GM21825 (cell line): ENCODE results near the gene LAS1L.
"Not testable (repeated sequence)": the region's sequence is repeated elsewhere in the genome, so short reads cannot be mapped to it uniquely, and the experiment has no call there.

ENCODE experiments used
- ATAC-seq: cut with Tn5 transposase; IDR thresholded peaks from one replicate; pipeline ENCODE4 v1.9.1; 2021; ENCODE audit warnings: mild to moderate bottlenecking, moderate library complexity; ENCODE audit not compliant: unreplicated experiment

Gene LAS1L

DNA sequence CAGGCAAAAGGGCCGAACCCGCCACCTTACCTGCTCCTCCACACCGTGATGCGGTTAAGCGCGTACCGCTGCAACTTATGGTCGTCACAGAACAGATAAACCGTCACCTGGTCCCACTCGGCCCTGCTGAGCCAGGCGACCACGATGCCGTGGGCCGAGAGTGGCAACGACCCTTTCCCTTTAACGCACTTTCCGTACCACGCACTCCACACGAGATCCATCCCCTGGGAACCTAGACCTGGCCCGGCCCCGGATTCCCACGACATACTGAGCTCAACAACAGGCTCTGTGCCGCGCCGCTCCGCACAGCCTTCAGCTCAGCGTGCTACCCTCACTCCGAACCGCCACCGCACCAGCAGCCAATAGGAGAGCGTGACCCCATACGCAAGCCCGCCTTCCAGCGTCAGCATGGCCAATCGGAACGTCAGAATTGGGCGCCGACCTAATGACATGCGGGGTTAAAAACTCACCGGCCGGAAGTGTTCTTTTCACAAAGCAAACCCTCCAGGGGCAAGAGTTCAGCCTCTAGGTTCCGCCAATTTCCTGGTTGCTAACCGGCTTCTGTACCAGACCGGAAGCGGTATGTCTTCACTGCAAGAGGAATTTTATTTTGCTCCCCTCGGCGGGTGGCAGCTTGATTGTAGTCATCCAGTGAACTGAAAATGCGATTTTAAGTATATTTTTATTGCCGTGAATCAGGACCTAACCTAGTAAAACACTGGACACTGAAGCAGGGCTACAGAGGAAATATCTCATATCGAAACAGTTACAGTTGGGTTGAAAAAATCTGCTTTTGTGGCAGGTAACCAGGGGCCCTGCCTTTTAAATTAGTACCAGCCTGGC lies at the start of gene LAS1L:
TSS of gene LAS1L (minus strand) at position 338 of the 843 bp plus-strand sequence. CDS start at position 266, 72 bp downstream.
- ATAC-seq: peak; percentile 99

DNA sequence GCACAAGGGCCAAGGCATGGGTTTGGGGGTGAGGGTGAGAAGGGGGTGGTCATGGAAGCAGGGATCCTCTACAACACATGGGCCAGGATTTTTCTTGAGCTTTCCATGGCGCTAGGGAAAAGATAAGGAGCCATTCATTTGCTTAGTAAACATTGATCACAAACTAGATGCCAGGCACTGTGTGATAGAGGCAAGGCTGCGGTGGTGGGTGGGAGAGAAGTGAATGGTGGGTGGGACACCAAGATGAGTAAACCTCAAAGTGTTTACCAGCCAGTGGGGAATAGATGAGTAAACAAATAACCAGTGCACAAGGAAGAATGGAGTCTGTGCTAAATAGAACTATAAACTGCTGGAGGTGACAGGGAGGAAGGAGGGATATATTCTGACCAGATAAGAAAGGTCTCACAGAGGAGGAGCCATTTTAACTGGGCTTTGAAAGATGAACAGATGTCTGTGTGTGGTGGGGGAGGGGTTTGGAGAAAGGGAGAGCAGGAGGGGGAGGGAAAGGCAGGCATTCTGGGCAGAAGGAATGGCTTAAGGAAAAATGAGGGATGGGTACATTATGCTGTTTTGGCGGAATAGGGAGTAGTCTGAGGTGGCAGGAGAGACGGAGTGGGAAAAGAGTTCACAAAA lies 48.0 kb upstream of the LAS1L start:
- ATAC-seq: no peak

DNA sequence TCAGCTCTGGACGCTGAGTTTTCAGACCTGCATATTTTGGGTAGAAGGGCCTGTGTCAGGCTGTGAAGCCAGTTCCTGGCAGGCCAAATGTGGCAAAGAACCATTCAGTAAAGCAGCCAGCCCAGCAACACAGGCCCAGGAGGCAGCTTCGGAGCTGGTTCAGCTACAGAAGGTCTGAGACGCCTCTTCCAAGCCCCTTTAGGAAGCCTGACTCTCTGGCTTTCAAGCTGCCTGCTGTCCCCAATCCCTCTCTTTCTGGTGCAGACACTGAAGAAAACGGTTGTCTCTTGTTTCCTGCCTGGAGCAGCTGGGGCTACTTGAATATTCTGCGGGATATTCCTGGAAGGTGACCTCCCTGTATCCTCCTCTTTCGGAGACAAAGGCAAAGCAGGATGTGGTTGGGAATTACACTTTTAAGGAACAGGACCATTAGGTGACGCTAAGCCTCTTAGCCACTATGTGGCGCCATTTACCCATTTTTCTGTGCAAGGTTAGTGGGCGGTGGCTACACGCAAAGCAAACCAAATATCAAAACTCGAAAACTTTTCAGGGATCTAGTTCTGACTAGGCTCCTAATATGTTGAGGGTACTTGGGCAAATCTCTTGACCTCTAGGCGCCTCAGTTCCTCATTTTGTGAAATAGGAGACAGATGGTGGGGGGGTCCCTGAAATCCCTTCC lies 47.2 kb upstream of the LAS1L start:
- ATAC-seq: peak; percentile 83

DNA sequence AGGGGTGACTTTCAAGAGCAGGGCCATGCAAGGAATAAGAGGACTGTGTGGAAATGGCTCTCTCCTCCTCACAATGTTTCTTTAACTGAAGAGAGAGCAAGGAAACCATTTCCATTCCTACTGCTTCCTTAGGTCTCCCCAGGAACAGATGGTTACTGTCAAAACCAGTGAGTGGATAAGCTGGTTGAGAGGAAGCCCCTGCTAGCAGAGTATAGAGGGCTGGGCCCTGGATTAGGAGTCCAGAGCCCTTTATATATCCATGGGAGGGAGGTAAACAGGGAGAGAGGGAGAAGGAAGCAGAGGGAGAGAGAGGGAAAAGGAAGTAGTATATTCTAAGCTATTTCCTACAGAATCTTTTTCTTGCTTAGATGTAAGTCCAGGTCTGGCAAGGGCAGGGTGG lies 43.8 kb upstream of the LAS1L start:
- ATAC-seq: no peak

DNA sequence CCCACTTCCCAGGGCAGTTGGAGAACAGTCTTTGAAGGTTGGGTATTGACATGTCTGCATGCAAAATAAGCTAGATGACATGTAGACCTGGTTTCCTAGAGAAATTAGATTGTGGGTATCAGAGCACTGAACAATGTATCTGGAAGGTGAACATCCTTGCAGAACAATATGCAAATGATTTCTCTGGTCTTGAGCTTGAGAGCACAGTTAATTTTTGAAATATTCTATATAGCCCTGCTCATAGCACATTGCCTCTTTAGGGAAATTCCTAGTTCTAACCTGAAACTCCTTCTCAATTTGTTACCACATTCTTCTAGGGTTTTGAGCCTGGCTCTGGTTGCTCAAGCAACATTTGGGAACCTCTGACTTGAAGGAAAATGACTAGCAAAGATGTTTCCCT lies 41.6 kb upstream of the LAS1L start:
- ATAC-seq: no peak

DNA sequence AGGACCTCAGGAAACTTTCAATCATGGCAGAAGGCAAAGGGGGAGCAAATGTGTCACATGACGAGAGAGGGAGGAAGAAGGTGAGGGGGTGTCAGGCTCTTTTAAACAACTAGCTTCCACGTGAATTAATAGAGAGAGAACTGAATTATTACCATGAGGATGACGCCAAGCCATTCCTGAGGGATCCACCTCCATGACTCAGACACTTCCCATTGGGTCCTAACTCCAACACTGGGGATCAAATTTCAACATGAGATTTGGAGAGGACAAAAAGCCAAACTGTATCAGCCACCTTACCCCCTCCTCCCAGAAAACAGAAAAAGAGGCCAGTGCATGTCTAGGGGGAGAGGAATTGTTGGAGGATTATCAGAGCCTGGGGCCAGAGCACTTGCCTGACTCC lies 40.4 kb upstream of the LAS1L start:
- ATAC-seq: no peak

DNA sequence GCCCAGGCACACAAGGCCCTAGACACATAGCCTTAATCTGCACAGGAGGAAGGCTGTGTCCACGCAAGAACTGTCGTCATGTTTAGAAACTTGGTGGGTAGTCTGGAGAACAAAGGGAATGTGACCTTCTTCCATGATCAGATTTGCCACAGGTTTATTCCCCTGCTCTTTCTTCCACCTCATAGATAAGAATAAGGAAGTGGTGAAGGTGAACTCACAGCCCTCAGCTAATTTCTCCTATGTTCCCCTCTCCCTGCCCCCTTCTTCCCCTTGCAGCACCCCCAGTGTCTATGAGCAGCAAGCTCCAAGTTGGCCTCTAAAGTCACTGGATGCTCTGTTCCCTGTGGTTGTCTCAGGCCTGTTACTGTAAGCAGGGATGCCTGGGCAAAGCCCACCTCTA lies 39.8 kb upstream of the LAS1L start:
- ATAC-seq: no peak

DNA sequence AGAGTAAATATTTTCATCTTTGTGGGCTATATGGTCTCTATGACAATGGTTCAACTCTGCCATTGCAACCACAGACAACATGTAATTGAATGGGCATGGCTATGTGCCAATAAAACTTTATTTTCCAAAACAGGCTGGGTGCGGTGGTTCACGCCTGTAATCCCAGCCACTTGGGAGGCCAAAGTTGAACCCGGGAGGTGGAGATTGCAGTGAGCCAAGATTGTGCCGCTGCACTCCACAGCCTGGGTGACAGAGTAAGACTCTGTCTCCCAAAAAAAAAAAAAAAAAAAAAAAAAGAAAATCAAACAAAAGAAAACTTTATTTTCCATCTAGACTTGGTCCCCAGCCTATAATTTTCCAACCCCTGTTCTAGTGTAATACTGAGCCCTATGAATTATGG lies 38.4 kb upstream of the LAS1L start:
- no peak for ATAC-seq

DNA sequence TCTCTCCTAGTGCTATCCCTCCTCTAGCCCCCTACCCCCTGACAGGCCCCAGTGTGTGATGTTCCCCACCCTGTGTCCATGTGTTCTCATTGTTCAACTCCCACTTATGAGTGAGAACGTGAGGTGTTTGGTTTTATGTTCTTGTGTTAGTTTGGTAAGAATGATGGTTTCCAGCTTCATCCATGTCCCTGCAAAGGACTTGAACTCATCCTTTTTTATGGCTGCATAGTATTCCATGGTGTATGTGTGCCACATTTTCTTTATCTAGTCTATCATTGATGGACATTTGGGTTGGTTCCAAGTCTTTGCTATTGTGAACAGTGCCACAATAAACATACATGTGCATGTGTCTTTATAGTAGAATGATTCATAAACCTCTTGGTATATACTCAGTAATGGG lies 28.3 kb upstream of the LAS1L start:
- not testable (repeated sequence) for ATAC-seq

DNA sequence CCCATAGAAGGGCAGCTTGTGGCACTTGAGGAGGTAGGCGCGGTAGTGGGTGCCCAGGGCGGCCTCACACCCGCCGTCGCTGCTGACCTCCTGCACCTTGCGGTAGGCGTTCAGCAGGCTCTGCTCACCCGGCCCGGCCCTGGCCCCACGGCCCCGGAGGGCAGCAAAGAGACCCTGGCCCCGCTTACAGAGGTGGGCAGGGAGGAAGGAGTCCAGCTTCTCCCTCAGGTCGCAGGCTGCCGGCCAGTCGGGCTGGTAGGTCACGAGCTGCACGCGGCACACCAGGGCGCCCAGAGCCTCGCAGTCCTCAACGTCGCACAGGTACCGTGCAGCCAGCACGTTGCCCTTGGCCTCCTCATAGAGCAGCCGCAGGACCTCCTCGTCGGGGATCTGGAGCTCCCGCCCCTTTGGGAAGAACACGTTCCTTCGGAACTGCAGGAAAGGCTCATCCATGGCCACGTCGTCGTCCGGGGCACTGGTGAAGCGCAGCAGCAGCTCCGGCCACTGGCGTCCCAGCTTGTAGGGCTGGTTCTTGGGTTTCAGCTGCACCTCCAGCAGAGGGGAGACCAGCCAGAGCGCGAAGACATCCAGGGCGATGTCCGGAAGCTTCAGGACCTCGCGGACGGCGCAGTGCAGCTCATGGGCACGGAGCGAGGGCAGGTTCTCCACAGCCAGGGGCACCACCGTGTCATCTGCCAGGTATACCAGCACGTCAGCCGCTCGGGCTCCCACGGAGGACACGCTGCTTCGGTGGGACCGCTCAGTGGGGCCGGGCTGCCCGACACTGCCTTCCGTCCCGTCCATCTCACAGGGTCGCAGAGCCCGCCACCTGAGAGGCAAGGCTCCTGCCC lies 17.1 kb upstream of the LAS1L start:
- ATAC-seq: no peak

DNA sequence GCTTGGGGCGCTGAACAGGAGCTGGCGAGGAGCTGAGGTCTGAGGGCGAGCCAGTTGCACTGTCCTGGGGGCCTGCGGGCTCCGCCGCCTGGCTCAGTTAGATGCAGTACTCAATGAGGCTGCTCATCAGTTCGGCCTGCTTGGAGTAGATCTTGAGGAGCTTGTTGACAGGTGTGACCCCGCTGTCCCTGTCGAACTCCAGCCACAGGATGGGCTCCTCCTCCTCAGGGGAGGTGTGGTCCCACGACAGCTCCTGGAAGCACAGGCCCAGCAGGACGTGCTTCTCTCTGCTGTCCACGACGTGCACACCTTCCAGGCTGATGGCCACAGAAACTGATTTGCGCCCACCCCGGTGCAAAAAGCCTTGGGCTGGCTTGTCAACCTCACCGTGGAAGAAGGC lies 16.5 kb upstream of the LAS1L start:
- ATAC-seq: no peak

DNA sequence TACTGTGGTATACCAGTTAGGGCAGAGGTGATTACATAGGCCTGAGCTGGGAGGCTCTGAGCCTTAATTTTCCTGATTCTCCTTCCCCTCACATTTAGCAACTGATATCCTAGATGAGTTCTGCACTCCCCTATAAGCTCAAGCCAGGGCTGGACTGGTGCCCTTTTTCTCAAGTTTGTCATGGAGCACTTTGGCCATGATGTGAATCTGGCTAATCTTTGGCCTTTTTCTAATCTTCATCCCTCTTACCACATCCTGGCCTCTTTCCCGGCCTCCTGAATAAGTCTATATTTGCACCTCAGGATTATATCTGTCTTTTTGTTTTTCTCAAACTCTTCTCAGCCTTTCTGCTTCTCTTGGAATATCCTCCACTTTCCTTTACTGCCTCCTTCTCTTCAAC lies 10.9 kb upstream of the LAS1L start:
- ATAC-seq: no peak

DNA sequence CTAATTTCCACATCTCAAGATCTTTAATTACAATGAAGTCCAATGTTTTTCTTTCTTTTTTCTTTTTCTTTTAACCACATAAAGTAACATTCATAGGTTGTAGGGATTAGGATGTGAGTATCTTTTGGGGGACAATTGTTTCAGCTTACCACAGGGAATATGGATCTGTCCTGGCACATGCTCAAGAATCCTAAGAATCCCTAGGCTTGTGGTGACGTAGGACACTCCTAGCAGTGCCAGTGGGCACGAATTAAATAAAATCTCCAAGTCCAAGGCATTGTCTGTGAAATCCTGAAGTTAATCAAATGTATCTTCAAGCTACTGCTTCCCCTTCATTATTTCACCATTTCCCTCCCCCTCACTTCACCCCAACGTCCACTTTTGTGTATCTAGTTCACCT lies 2.6 kb upstream of the LAS1L start:
- no peak for ATAC-seq

DNA sequence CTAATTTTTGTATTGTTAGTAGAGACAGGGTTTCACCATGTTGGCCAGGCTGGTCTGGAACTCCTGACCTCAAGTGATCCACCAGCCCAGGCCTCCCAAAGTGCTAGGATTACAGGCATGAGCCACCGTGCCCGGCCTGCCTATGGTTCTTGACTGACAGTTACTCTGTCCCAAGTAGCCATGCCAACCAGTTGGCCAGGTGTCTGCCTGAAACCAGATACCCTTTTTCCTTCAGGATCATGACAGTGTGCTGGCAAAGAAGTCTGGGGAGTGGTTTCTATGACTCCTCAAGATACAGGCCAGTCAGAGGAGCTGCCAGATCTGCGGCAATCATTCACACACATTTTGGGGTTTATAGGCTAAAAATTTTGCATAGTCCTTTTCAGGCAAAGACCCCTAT lies 1.7 kb upstream of the LAS1L start:
- ATAC-seq: no peak

DNA sequence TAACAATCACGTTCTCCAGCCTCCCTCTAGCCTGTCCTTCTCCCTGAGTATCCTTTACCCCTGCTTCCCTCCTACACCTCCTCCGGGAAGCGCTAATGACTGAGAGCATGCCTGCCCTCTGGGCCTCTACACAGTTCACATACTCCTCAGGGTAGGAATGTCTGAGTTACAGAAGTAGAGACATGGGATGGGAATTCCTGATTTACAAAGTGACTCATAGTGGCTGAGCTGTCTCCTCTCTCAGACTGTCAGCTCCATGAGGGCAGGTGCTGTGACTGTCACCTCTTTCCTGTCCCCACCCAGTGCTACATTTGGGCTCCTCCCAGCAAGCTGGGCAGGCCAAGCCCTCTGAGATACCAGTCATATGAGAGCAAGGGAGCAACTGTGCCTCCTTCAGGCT lies 2.6 kb downstream of the LAS1L start:
- ATAC-seq: no peak

DNA sequence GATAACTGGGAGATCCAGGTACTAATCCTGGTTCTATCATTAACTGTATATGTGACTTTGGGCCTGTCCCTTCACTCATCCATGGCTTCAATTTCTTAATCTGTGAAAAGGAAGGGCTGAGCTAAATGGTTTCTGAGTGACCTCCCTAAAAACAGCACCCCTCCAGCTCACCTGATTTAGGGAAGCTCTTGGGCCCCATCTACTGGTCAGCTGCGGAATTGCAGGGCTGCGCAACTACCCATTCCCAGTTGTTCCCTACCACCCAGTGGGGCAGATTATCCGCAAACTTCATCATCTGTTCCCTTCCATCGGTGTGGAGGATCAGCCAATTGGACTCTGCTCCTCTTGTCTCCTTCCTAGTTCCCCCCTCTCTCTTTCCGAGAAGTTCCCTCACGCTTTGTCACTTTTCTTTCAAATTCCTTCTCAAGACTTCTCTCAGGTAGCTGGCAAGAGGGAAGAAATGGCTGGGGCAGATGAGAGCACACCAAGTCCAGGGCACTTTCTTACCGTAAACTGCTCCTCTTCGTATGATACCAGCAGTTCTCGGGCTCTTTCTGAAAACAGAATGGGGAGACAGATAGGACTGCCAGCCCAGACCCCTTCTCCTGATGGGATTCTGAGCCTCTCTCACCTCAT lies 5.8 kb downstream of the LAS1L start:
- ATAC-seq: peak; percentile 67

DNA sequence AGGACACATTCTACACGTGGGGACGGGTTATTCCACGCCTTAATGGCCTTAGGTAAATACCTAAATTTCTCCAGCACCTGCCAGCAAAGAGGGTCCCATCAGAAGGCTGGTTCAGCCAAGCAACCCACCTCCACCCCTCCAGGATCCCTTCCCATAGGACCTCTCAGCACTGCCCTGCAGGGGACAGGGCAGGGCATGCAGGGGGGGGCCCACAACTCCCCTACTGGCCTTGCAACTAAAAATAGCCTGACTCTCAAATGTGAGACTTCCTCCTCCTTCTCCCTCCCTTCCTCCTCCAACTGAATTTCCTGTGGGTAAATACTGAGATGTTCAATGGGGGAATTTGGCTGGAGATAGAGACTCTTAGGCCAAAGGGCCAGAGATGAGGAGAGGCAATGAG lies 6.3 kb downstream of the LAS1L start:
- no peak for ATAC-seq

DNA sequence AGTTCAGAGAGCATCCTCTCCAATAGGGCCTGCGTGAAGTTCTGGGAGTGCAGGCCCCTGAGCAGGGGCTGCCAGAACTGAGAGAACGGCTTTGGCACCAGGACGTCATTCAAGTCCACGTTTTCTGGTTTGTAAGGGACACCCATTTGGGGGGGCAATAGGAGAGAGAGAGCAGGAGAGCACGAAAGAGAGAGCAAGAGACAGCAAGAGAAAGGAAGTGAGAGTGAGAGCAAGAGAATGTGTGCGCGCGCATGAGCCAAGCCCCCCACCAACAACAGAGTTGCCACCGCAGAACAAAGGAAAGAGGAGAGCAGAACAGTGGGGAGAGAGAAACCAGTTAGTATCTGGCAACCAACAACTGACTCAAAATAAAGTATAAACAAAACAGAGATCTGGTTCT lies 10.4 kb downstream of the LAS1L start:
- no peak for ATAC-seq

DNA sequence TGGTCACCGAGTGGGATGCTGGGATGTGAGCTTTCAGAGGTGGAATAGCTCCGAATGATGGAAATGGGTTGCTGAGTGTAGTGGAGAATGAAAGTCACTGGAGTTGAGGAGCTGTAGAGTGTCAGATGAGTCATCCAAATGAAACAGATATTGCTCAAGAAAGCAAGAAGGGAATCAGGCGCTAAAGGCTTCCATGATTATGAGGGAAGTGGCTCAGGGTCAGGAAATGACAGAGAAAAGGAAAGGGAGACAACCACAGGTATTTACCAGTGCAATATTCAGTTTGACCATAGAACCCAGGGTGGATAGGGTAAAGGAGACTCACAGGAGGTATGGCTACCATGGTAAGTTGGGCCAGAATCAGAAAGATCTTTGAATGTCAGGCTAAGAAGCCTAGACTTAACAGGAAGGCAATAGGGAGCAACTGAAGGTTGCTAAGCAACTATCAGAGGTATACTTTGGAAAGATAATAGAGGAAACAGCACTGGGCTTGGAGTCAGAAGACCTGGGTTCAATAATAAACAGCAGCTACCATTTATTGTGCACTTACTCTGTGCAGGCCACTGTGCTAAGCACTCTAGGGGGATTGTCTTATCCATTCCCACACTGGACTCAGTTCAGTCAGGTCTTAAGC lies 11.7 kb downstream of the LAS1L start:
- no peak for ATAC-seq

DNA sequence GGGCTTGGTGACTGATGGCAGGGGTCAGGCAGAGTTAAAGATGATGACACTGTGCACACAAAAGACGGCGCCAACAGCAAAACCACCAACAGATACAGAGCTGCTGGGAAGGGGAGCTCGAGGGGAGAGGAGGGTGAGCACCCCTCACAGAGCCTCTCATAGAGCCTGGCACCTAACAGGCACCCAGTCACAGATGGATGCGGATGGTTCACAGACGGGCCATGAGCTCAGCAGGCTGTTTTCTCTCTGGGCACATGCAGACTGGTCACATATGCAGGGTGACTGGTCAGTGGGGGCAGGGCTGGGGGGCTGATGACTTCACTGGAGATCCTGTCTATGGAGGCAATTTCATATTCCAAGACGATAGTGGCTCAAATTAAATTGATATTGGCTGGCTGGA lies 15.1 kb downstream of the LAS1L start:
- not testable (repeated sequence) for ATAC-seq
